CD4-positive, alpha-beta memory T cell (primary cell): Measurements from ENCODE around the gene CTNS. TPM values are rescaled to one million over a fixed set of nuclear protein-coding genes. Genes with fewer than 3 reads are reported as not detected.
A peak's percentile ranks its signal among the peaks of the same experiment; 100 is the strongest.

ENCODE experiments used
- CTCF ChIA-PET: fragments of 350-600 bp; sonication (Branson Sonifier 250); formaldehyde crosslinking; loops from one replicate; lab custom pipeline; 2021; ENCODE audit warnings: inconsistent platforms; ENCODE audit not compliant: partially characterized antibody; lab: Charles Lee
- POLR2A ChIA-PET: fragments of 350-600 bp; sonication (Branson Sonifier 250); formaldehyde crosslinking; loops from one replicate; lab custom pipeline; 2021; ENCODE audit not compliant: partially characterized antibody; lab: Charles Lee
- DNase-seq, 5 donors: peaks; one replicate each; pipeline versions ENCODE4 v3.0.0 to v3.0.0-alpha.2; 2020 to 2022; ENCODE audit warnings: mixed read lengths in 1 of 5
- H3K27ac ChIP-seq: one replicate; pipeline ENCODE4 v1.7.0; 2013; ENCODE audit warnings: low read depth, low read length
- H3K27me3 ChIP-seq: 2 replicates; pipeline ENCODE4 v1.7.0; 2013; ENCODE audit warnings: mild to moderate bottlenecking, low read length, moderate library complexity; ENCODE audit not compliant: insufficient read depth
- H3K36me3 ChIP-seq: 2 replicates; pipeline ENCODE4 v1.7.0; 2013; ENCODE audit warnings: mild to moderate bottlenecking, low read length, moderate library complexity; ENCODE audit not compliant: insufficient read depth
- H3K4me1 ChIP-seq: 2 replicates; pipeline ENCODE4 v1.7.0; 2013; ENCODE audit warnings: mild to moderate bottlenecking, low read length, moderate library complexity; ENCODE audit not compliant: insufficient read depth
- H3K4me3 ChIP-seq, 2 donors: one replicate each; pipeline ENCODE4 v1.7.0; 2013; ENCODE audit warnings: low read length in 2 of 2, mild to moderate bottlenecking in 1 of 2
- H3K9me3 ChIP-seq, 2 donors: one replicate each; pipeline ENCODE4 v1.7.0; 2013; ENCODE audit warnings: low read length in 2 of 2, control low read depth in 1 of 2; ENCODE audit not compliant: control insufficient read depth in 1 of 2
- H3K27ac Mint-ChIP-seq, 7 donors: one replicate each; pipeline ENCODE4 v1.8.0; 2020 to 2021; ENCODE audit warnings: mixed read lengths in 7 of 7, mild to moderate bottlenecking in 6 of 7, inconsistent platforms in 3 of 7, moderate library complexity in 3 of 7
- H3K27me3 Mint-ChIP-seq, 2 donors: one replicate each; pipeline ENCODE4 v1.8.0; 2020 to 2021; ENCODE audit warnings: mixed read lengths in 2 of 2
- H3K36me3 Mint-ChIP-seq, 2 donors: one replicate each; pipeline ENCODE4 v1.8.0; 2020 to 2021; ENCODE audit warnings: mixed read lengths in 2 of 2, inconsistent platforms in 1 of 2, mild to moderate bottlenecking in 1 of 2
- H3K4me1 Mint-ChIP-seq, 4 donors: one replicate each; pipeline ENCODE4 v1.8.0; 2020 to 2021; ENCODE audit warnings: mixed read lengths in 4 of 4, mild to moderate bottlenecking in 1 of 4
- H3K4me3 Mint-ChIP-seq, 8 donors: one replicate each; pipeline ENCODE4 v1.8.0; 2020 to 2021; ENCODE audit warnings: mixed read lengths in 8 of 8, mild to moderate bottlenecking in 7 of 8, moderate library complexity in 6 of 8, inconsistent platforms in 3 of 8
- H3K9me3 Mint-ChIP-seq, 8 donors: one replicate each; pipeline ENCODE4 v1.8.0; 2020 to 2021; ENCODE audit warnings: mixed read lengths in 8 of 8, mild to moderate bottlenecking in 5 of 8, inconsistent platforms in 3 of 8, moderate library complexity in 1 of 8
- intact Hi-C: fragments of 100-400 bp; cut with micrococcal nuclease; formaldehyde crosslinking; loops from one replicate; pipeline ENCODE4 v1.15.1; 2023
- polyA plus RNA-seq, 2 donors: library from polyadenylated mRNA; unstranded; fragments of 300-500 nt; fragmentation: Illumina TruSeq; gene quantifications; one replicate each; pipeline ENCODE4 v1.2.3, GENCODE V29; 2021
- total RNA-seq, 2 experiments: library from RNA; stranded (reverse); gene quantifications; one replicate each; pipeline ENCODE4 v1.2.3, GENCODE V29; 2021

CTNS gene
- total and polyA plus RNA-seq, 4 experiments from 2014 or later: 7.7 to 12.0 (median 9.8) TPM

GRCh38 chr17:3647251-3647650 lies 10.7 kb downstream of the CTNS start:
- intact Hi-C loops: loop anchor here (5.0 kb wide), 1 partner anchor 600 kb away; no protein-coding TSS in a partner anchor
- no peaks in the 10 kb centered on the region for H3K27me3 Mint-ChIP-seq

GRCh38 chr17:3647769-3648555 lies 11.4 kb downstream of the CTNS start:
- intact Hi-C loops: loop anchor here (5.0 kb wide), 1 partner anchor 601 kb away; no protein-coding TSS in a partner anchor
- CTCF ChIA-PET: interaction anchor here (0.9 to 1.1 kb wide), 2 partner anchors 45 to 799 kb away, joined by 3 read pairs; no protein-coding TSS in a partner anchor
- H3K36me3 ChIP-seq: no peaks in the 10 kb centered on the region
- DNase-seq: peak in 3 of 5 donors; percentile 20 to 26 (median 21)
- POLR2A ChIA-PET: interaction anchor here (0.9 kb wide), 1 partner anchor 12 kb away, joined by 3 read pairs; the partner anchor contains the start of gene SHPK
- no peak overlapping the region for H3K27ac Mint-ChIP-seq
- no peaks in the 10 kb centered on the region for H3K27me3 ChIP-seq
- peaks cover 0 to 4% of the 10 kb centered on the region in 2 donors for H3K36me3 Mint-ChIP-seq
- no peaks in the 10 kb centered on the region for H3K27me3 Mint-ChIP-seq
- no peak overlapping the region for H3K27ac ChIP-seq
- H3K9me3 Mint-ChIP-seq: no peaks in the 10 kb centered on the region
- H3K4me1 Mint-ChIP-seq: peaks cover 0 to 3% (median 0%) of the 10 kb centered on the region in 4 donors
- H3K4me3 Mint-ChIP-seq: no peak overlapping the region
- no peaks in the 10 kb centered on the region for H3K4me1 ChIP-seq
- H3K9me3 ChIP-seq: no peaks in the 10 kb centered on the region
- H3K4me3 ChIP-seq: no peak overlapping the region

More at GRCh38 chr17:3647251-3647650, 10.7 kb downstream of the CTNS start:
- no peaks in the 10 kb centered on the region for H3K27me3 ChIP-seq
- no peaks in the 10 kb centered on the region for H3K9me3 Mint-ChIP-seq
- H3K4me1 ChIP-seq: no peaks in the 10 kb centered on the region
- no peak overlapping the region for H3K27ac ChIP-seq
- H3K4me3 Mint-ChIP-seq: peak overlapping the region in 1 of 8 donors; percentile 10
- H3K4me3 ChIP-seq: no peak overlapping the region
- no peak overlapping the region for H3K27ac Mint-ChIP-seq
- CTCF ChIA-PET: interaction anchor here (0.9 kb wide), 1 partner anchor 798 kb away, joined by 3 read pairs; no protein-coding TSS in a partner anchor
- DNase-seq: no peak
- H3K36me3 ChIP-seq: no peaks in the 10 kb centered on the region
- no peaks in the 10 kb centered on the region for H3K9me3 ChIP-seq
- H3K36me3 Mint-ChIP-seq: peaks cover 2 to 4% of the 10 kb centered on the region in 2 donors
- H3K4me1 Mint-ChIP-seq: peaks cover 0 to 3% (median 0%) of the 10 kb centered on the region in 4 donors
- POLR2A ChIA-PET: no interaction called here

GRCh38 chr17:3655766-3656165 lies 19.2 kb downstream of the CTNS start:
- no peak overlapping the region for H3K27ac Mint-ChIP-seq
- Histone ChIP-seq H3K27ac (no peak overlapping the region), H3K9me3 (no peaks in the 10 kb centered on the region), H3K36me3 (no peaks in the 10 kb centered on the region), H3K27me3 (no peaks in the 10 kb centered on the region), H3K4me3 (no peak overlapping the region), H3K4me1 (no peaks in the 10 kb centered on the region)
- H3K27me3 Mint-ChIP-seq: no peaks in the 10 kb centered on the region
- H3K4me1 Mint-ChIP-seq: no peaks in the 10 kb centered on the region
- H3K4me3 Mint-ChIP-seq: no peak overlapping the region
- POLR2A ChIA-PET: no interaction called here
- CTCF ChIA-PET: no interaction called here
- DNase-seq: no peak
- intact Hi-C loops: no loop called here
- peaks cover 0 to 1% of the 10 kb centered on the region in 2 donors for H3K36me3 Mint-ChIP-seq
- H3K9me3 Mint-ChIP-seq: no peaks in the 10 kb centered on the region

- ChIA-PET CTCF (no interaction called here), POLR2A (no interaction called here)
- Histone ChIP-seq H3K27ac (no peak overlapping the region), H3K27me3 (no peaks in the 10 kb centered on the region), H3K36me3 (no peaks in the 10 kb centered on the region), H3K4me3 (no peak overlapping the region), H3K4me1 (no peaks in the 10 kb centered on the region), H3K9me3 (no peaks in the 10 kb centered on the region)
- Mint-ChIP-seq H3K27me3 (no peaks in the 10 kb centered on the region), H3K36me3 (peaks cover 0 to 1% of the 10 kb centered on the region in 2 donors), H3K4me3 (no peak overlapping the region), H3K27ac (no peak overlapping the region), H3K4me1 (no peaks in the 10 kb centered on the region), H3K9me3 (no peaks in the 10 kb centered on the region)
- no peak for DNase-seq
- intact Hi-C loops: no loop called here
Measured at GRCh38 chr17:3656353-3656752, 19.8 kb downstream of the CTNS start.

GRCh38 chr17:3656755-3657587 lies 20.4 kb downstream of the CTNS start:
- Mint-ChIP-seq H3K27ac (no peak overlapping the region), H3K36me3 (peaks cover 0 to 1% of the 10 kb centered on the region in 2 donors), H3K9me3 (no peaks in the 10 kb centered on the region)

GRCh38 chr17:3657588-3657869 lies 21.0 kb downstream of the CTNS start:
- CTCF ChIA-PET: no interaction called here
- intact Hi-C loops: no loop called here
- no peaks in the 10 kb centered on the region for H3K9me3 ChIP-seq
- no peaks in the 10 kb centered on the region for H3K36me3 ChIP-seq
- H3K27me3 Mint-ChIP-seq: no peaks in the 10 kb centered on the region
- no peaks in the 10 kb centered on the region for H3K4me1 Mint-ChIP-seq
- H3K4me3 ChIP-seq: no peak overlapping the region
- peaks cover 0 to 1% of the 10 kb centered on the region in 2 donors for H3K36me3 Mint-ChIP-seq
- H3K27me3 ChIP-seq: no peaks in the 10 kb centered on the region
- no peaks in the 10 kb centered on the region for H3K9me3 Mint-ChIP-seq
- no peak overlapping the region for H3K27ac Mint-ChIP-seq
- H3K4me3 Mint-ChIP-seq: no peak overlapping the region
- H3K4me1 ChIP-seq: no peaks in the 10 kb centered on the region
- no peak overlapping the region for H3K27ac ChIP-seq
- DNase-seq: no peak
- POLR2A ChIA-PET: interaction anchor here (1.1 kb wide), 1 partner anchor 21 kb away, joined by 3 read pairs; the partner anchor contains the start of genes CTNS and SHPK

More at GRCh38 chr17:3656755-3657587, 20.4 kb downstream of the CTNS start:
- Histone ChIP-seq H3K27ac (no peak overlapping the region), H3K4me1 (no peaks in the 10 kb centered on the region), H3K9me3 (no peaks in the 10 kb centered on the region), H3K36me3 (no peaks in the 10 kb centered on the region), H3K27me3 (no peaks in the 10 kb centered on the region), H3K4me3 (no peak overlapping the region)
- ChIA-PET CTCF (no interaction called here), POLR2A (interaction anchor here (1.1 kb wide), 1 partner anchor 21 kb away, joined by 3 read pairs; the partner anchor contains the start of genes CTNS and SHPK)
- Mint-ChIP-seq H3K4me1 (no peaks in the 10 kb centered on the region), H3K27me3 (no peaks in the 10 kb centered on the region), H3K4me3 (no peak overlapping the region)
- intact Hi-C loops: no loop called here
- no peak for DNase-seq
